Hindlimb muscle (tissue), 1 donor: ENCODE data around the gene GRAMD1B. TPM values are rescaled to one million over a fixed set of nuclear protein-coding genes. Genes with fewer than 3 reads are reported as not detected.

Source experiments
- DNase-seq: peaks from one replicate; pipeline ENCODE4 v3.0.0-alpha.2; 2013
- polyA plus RNA-seq: library from polyadenylated mRNA; unstranded; fragments of 120-200 nt; gene quantifications from one replicate; pipeline ENCODE4 v1.2.1, GENCODE V29; 2013; ENCODE audit not compliant: insufficient read length

GRAMD1B gene
- polyA plus RNA-seq, result 11.8 TPM

GRCh38 chr11:123429913-123430720 is at the start of gene GRAMD1B:
Gene GRAMD1B (plus strand): TSS chr11:123430269. CDS start chr11:123430793, 524 bp downstream.
- DNase-seq, result peak; percentile 46

GRCh38 chr11:123381149-123381548 is 48.9 kb upstream of the GRAMD1B start:
- DNase-seq, result no peak

DNA sequence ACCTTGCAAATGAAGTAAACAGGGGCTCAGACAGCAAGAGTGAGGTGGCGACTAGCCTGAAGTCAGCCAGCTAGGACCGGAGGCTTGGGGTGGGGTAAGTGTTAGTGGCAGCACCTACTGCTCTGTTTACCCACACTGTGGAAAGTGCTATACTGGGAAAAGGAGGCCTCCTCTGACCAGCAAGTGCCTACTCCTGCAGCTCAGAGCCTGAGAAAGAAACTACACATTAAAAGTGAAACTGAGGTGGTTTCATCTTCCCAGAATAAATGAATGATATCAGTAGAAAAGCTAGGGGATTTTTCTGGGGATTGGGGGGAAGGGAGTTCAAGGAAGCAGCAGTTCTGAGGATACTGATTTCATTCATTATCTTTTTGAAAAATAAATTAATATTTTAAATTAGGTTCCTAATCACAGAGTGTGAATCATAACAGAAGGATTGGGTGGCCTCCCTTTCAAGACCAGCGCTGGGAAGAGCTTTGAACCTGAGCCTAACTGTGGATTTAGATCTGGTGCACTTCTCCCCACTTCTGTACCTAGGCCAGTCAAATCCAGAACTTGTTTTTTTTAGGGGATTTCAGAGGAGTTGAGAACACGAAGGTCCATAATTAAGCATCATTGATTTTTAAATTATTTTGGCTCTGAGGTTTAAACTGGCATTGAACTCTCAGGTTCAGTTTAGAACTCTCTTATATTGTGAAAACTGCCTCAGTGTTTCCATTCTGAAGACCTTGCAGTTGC is 48.1 kb upstream of the GRAMD1B start:
- no peak for DNase-seq

DNA sequence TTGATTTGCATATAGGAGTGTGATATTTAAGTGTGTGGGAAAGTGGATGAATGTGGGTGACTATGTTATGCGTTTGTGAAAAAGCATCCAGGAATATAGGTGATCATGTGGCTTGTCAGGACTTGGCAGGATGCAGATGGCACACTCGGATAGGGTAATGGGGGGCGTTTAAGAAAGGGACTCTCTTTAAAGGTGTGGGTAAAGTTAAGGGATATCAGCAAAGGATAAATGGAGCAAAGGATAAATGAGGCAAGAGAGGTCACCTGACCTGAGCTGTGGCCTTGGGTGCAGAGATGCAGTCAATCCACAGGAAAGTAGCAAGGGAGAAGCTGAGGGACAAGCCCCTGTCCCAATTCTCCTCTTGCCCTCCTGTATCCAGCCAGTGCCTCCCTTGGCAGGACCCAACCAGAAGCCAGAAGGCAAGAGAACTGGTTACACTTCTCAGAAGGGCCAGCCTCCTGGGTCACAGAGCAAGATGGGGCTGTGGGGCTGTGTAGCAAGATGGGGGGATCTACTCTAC is 47.5 kb upstream of the GRAMD1B start:
- no peak for DNase-seq

GRCh38 chr11:123384116-123384515 is 46.0 kb upstream of the GRAMD1B start:
- no peak for DNase-seq

- DNase-seq, result no peak
Measured at GRCh38 chr11:123386796-123387510, 43.1 kb upstream of the GRAMD1B start.

GRCh38 chr11:123388640-123389039 is 41.4 kb upstream of the GRAMD1B start:
- no peak for DNase-seq

- DNase-seq, result no peak
Measured at GRCh38 chr11:123390146-123390545, 39.9 kb upstream of the GRAMD1B start.

DNA sequence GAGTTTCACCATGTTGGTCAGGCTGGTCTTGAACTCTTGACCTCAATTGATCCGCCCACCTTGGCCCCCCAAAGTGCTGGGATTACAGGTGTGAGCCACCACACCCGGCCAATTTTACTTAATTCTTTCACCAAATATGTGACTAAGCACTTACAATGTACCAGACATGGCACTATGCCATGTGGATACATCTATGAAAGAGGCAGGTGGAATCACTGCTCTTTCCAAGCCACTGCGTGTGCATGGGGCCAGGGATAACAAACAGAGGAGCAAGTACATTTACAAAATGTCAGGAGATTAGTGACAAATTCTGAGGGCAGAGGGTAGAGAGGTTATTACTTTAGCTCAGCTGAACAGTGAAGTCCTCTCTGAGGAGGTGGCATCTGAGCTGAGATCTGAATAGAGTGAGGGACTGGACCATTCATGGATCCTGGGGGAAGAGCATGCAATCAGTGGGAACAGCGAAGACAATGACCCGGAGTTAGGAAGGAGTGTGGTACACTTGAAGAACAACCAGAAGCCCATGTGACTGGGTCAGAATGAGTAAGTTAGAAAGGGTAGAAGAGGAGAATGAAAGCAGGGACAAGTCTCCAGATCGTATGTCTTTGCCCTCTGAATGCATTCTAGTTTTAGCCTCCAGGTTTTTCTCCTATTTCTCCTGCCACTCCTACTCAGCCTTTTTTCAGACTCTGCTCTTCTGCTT is 38.3 kb upstream of the GRAMD1B start:
- DNase-seq, result no peak

- no peak for DNase-seq
Measured at GRCh38 chr11:123392431-123392830, 37.6 kb upstream of the GRAMD1B start.

DNA sequence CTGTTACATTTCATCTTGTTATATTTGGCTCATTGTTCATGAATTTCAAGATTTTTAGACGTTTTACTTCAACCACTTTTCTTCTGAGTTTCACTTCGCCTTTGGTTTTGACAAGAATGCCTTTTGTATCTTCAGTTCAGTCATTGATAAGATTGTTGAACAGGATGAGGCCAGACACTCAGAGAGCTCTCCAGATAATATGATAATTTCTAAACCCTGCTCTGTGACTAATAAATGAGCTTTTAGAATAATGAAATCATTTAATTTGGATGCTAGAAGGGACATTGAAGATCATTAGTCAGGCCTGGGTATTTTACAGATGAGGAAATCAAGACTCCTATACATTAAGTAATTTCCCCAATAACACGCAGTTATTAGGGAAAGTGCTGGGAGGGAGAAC is 37.2 kb upstream of the GRAMD1B start:
- no peak for DNase-seq

DNA sequence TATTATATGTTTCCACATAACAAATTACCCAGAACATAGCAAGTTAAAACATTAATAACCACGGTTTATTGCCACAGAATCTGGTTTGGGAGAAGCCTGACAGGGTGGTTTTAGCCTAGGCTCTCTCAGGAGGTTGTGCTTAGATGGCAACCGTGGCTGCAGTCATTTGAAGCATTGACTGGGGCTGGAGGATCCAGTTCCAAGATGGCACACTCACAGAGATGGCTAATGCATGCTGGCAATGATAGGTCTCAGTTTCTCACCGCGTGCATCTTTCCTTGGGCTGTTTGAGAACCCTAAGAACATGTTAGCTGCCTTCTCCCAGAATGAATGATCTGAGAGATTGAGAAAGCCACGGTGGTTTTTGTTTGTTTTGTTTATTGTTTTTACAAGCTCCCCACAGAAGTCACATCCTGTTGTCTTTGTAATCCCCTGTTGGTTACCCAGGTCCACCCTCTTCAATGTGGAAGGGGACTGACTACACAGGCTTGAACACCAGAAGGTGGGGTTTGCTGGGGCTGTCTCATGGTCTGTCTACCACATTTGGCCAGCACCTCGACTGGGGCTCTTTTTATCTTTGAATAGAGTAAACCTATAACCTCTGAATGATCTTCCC is 36.6 kb upstream of the GRAMD1B start:
- DNase-seq, result no peak

DNA sequence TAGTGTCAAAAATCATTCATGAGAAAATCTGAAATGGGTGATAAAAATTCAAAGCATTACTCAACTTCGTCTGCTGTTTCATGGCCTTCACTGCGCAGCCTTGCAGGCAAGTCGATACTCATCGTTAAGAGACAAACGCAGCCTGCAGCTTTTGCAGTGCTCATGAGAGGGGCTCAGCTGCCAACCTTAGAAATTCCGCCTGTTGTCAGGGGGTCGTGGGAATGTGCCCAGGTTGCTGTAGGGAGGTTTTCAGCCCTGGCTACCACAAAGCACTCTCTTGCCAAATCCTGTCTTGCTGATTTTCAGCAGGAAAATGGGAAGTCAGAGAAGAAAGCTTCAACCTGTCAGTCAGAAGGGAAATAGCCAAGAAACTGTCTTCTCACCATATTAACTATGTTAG is 25.4 kb upstream of the GRAMD1B start:
- DNase-seq, result no peak

DNA sequence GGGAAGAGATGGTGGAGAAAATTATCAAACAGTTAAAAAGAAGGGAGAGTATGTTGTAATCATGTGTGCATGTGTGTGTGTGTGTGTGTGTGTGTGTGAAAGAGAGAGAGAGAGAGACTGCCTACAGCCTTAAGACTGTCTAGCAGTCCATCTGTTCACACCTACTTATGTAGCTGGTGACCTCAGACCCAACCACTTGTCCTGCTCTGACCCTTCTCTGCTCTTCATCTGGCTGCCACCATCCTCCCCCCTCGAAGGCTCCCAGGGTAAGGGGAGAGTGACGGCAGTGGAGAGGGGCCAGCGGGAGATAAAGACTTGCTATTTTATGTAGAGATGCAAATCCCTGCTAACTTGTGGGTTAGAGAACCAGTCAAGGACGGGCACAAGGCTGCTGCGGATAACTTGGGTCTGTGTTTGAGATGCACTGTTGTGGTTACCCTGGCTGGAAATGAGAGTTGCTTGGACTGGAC is 24.9 kb upstream of the GRAMD1B start:
- DNase-seq, result no peak

GRCh38 chr11:123406441-123407129 is 23.5 kb upstream of the GRAMD1B start:
- DNase-seq, result no peak

DNA sequence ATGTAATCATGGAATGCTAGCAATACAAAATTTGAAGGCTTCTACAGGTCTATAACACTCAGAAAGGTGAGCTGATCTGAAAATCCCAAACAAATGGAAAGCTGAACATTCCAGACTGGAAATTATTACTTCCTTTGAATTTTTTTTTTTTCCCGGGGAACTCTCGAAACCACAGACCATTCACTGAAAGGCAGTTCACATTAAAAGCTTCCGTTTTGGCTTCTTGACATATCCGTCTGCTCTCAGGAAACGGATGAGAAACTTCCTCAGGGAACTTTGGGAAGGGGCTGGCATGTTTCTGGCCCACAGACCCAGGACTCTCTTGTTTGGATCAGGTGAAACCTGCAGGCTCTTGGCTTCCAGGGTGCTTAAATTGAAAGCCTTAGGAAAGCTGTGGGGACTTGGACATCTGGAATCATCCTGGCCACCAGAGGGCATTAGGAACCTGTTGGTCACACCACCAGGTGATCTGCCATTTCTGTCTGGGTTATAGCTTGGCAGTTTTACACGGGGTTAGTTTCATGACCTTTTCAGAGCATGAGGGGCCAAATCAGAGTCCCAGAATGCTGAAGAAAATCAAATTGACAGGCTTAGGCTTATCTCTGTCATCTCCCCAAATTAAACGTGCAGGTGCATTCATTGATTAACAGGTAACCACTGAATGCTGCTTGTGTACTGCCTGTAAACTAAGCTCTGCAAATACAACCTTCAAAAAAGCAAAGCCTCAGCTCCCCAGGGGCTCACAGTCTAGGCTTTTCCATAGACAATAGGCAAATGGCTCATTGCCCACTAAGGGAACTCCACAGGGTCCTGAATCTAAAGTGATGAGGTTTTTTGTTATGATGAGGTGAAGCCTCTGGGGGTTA is 22.7 kb upstream of the GRAMD1B start:
- peak; percentile 45 for DNase-seq

DNA sequence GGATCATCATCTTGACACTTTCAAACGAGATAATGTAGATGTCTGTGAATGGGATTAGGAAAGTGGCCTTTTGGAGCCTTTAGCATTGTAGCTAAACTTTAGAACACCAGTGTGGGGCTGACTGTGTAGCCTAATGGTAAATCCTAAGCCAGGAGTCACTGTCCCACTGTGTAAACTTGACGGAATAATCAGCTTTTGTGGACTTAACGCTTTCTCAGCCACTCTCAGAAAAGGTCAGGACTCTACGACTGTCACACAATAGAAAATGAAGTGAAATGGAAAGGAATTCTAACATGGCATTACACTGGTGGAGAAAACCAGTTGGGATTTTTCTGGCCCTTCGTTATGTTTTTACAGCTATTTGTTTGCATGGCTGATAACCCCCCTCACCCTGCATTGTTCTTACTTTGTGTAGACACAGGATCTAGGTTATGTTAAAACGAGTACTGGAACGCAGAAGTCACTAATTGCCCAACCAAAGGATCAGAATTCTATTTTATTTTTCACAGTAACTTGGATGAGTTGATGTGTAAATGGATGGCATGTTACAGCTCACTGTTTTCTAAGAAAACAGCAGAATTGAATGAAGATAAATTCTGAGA is 22.0 kb upstream of the GRAMD1B start:
- no peak for DNase-seq

GRCh38 chr11:123408619-123409455 is 21.2 kb upstream of the GRAMD1B start:
- DNase-seq, result no peak
